ENCODE measurements around the gene NR3C1.

DNA sequence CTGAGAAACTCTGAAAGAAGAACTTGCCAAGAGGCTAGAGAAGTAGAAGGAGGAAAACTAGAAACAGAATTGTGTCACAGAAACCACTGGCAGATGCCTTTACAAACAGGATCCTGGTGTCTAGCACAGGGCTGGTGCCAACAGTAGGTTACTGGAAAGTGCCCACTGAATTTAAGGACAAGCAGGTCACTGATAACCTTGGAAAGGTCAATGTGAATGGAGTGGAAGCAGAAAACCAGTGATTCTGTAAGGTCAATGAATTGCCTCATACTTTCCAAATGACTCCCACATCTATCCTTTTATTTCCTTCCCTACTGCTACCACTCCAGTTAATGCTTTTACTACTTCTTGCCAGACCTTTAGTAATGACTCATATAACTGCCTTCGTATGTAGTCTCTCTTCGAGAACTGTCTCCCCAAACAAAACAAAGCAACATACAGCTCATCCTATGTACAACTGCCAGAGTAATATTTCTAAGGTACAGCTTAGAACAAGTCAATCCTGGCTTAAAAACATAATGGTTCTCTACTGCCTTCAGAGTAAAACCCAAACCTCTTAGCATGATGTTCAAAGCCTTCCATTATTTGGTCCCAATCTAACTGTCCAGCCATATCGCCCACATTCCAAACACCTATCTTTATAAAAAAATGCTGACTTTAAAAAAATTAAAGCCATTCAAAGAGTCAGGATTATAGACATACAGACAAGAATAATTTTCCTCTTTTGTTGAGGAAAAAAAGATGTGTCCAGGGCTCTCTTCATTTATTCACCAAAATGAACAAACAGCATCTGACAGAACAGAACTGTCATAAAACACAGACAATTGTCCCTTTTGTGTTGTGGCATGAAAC, 52.5 kb downstream of the NR3C1 start:
- TF ChIP-seq, protein P1, sequence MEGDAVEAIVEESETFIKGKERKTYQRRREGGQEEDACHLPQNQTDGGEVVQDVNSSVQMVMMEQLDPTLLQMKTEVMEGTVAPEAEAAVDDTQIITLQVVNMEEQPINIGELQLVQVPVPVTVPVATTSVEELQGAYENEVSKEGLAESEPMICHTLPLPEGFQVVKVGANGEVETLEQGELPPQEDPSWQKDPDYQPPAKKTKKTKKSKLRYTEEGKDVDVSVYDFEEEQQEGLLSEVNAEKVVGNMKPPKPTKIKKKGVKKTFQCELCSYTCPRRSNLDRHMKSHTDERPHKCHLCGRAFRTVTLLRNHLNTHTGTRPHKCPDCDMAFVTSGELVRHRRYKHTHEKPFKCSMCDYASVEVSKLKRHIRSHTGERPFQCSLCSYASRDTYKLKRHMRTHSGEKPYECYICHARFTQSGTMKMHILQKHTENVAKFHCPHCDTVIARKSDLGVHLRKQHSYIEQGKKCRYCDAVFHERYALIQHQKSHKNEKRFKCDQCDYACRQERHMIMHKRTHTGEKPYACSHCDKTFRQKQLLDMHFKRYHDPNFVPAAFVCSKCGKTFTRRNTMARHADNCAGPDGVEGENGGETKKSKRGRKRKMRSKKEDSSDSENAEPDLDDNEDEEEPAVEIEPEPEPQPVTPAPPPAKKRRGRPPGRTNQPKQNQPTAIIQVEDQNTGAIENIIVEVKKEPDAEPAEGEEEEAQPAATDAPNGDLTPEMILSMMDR (conservative IDR thresholded peaks at IDR 0.05; ENCODE audit: low read depth, low read length), result no peak
- TF ChIP-seq POLR2A (IDR thresholded peaks at IDR 0.05; ENCODE audit: low read depth, low read length), result no peak
